GM23338 (cell line): Measurements from ENCODE around the gene IBA57.

Experiments used
- CTCF ChIP-seq, 2 experiments: fragments of 200-600 bp in 1 of 2; sonication (generic) in 1 of 2; conservative IDR thresholded peaks; 2 replicates each; pipeline versions ENCODE4 v1.5.1 to v1.6.1; 2016 to 2017; ENCODE audit warnings: antibody characterized with exemption in 2 of 2, low read depth in 2 of 2, mild to moderate bottlenecking in 2 of 2, moderate library complexity in 1 of 2
- POLR2AphosphoS5 ChIP-seq: IDR thresholded peaks from 2 replicates; pipeline ENCODE4 v1.6.1; 2016; ENCODE audit warnings: antibody characterized with exemption, low read depth
- REST ChIP-seq: IDR thresholded peaks from one replicate; pipeline ENCODE4 v1.6.1; 2018; ENCODE audit warnings: antibody characterized with exemption; ENCODE audit not compliant: unreplicated experiment

- TF ChIP-seq POLR2AphosphoS5 = no peak
- TF ChIP-seq CTCF (conservative IDR thresholded peaks at IDR 0.05; ENCODE audit: low read depth in 2 of 2) = no peak
- TF ChIP-seq REST = no peak
Measured at GRCh38 chr1:228161362-228161761, 4.2 kb upstream of the IBA57 start.
